Fibroblast of gingiva (primary cell): ENCODE measurements around the gene RBM38.

ENCODE experiments used
- DNase-seq: peaks from one replicate; pipeline ENCODE4 v3.0.0-alpha.2; 2011; ENCODE audit warnings: low read depth

RBM38 gene

GRCh38 chr20:57435498-57436222 lies 44.5 kb downstream of the RBM38 start:
- peak; percentile 14 for DNase-seq

GRCh38 chr20:57436223-57436545 lies 45.0 kb downstream of the RBM38 start:
- DNase-seq: no peak

GRCh38 chr20:57437267-57437666 lies 46.1 kb downstream of the RBM38 start:
- no peak for DNase-seq

- no peak for DNase-seq
Measured at GRCh38 chr20:57437672-57438330, 46.6 kb downstream of the RBM38 start.

- DNase-seq: no peak
Measured at GRCh38 chr20:57438552-57438951, 47.4 kb downstream of the RBM38 start.

- no peak for DNase-seq
Measured at GRCh38 chr20:57439432-57439831, 48.2 kb downstream of the RBM38 start.

GRCh38 chr20:57439993-57440392 lies 48.8 kb downstream of the RBM38 start:
- no peak for DNase-seq

GRCh38 chr20:57440678-57441509 lies 49.7 kb downstream of the RBM38 start:
- peak; percentile 77 for DNase-seq

- DNase-seq: no peak
Measured at GRCh38 chr20:57441510-57442154, 50.4 kb downstream of the RBM38 start.

- no peak for DNase-seq
Measured at GRCh38 chr20:57442158-57442887, 51.1 kb downstream of the RBM38 start.

GRCh38 chr20:57442888-57443239 lies 51.7 kb downstream of the RBM38 start:
- no peak for DNase-seq

GRCh38 chr20:57443349-57444265 lies 52.4 kb downstream of the RBM38 start:
- no peak for DNase-seq

GRCh38 chr20:57444394-57445048 lies 53.3 kb downstream of the RBM38 start:
- DNase-seq: no peak

GRCh38 chr20:57445298-57445697 lies 54.1 kb downstream of the RBM38 start:
- peak; percentile 41 for DNase-seq

- no peak for DNase-seq
Measured at GRCh38 chr20:57445774-57446173, 54.6 kb downstream of the RBM38 start.

- DNase-seq: no peak
Measured at GRCh38 chr20:57448764-57449354, 57.7 kb downstream of the RBM38 start.

- no peak for DNase-seq
Measured at GRCh38 chr20:57449398-57450354, 58.5 kb downstream of the RBM38 start.

- DNase-seq: no peak
Measured at GRCh38 chr20:57450419-57450818, 59.2 kb downstream of the RBM38 start.

GRCh38 chr20:57450931-57451330 lies 59.7 kb downstream of the RBM38 start:
- no peak for DNase-seq
